GM12892 (cell line): ENCODE measurements around the gene ZNF235.

Experiments
- POLR2A ChIP-seq: IDR thresholded peaks from 2 replicates; pipeline ENCODE4 v1.6.1; 2011; ENCODE audit warnings: low read depth, low read length, control low read depth
- POLR2AphosphoS5 ChIP-seq: IDR thresholded peaks from 2 replicates; pipeline ENCODE4 v1.6.1; 2011; ENCODE audit warnings: low read depth, low read length, control low read depth
- TAF1 ChIP-seq: IDR thresholded peaks from 2 replicates; pipeline ENCODE4 v1.6.1; 2011; ENCODE audit warnings: low read depth, mild to moderate bottlenecking, control low read depth, low read length, borderline replicate concordance

DNA sequence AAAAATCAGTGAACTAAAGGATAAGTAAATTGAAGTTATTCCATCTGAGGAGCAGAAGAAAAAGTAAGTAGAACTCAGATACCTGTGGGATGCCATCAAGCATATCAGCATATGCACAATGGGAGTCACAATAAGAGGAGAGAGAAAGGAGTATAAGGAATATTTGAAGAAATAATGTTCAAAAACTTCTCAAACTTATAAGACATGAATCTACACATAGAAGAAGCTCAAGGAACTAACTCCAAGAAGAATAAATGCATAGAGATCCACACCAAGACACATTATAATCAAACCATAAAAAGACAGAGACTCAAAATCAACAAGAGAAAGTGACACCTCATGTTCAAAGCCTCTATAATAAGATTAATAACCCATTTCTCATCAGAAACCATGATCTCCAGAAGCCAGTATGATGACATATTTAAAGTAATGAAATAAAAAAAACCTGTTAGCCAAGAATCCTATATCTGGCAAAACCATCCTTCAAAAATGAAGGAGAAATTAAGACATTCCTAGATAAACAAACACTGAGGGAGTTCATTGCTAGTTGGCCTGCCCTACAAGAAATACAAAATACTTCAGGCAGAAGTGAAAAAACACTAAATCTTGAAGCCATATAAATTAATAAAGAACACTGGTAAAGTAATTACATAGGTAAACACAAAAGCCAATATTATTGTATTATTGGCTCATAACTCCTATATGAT, 49.0 kb downstream of the ZNF235 start:
- TF ChIP-seq POLR2AphosphoS5 (no peak), POLR2A (no peak), TAF1 (no peak)
